ENCODE results near the gene SGO2.

The SGO2 gene

DNA sequence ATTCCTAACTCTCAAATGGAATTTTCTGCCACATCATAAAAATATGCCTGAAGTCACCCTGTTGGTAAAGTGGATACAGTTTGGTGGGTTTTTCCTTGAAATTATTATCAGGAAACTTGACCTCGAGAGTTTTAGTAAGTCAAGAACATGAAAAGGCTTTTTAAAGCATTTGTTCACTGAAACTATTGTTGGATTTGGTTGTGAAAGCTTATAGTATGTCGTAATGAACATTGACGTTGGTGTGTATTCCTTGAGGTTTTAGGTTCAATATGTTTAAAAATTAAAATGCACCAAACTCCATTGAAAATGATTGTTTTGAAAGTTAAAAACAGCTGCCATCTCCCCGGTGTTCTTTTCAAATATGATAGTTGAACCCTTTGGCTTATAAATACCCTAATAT lies 90.6 kb downstream of the SGO2 start:
- no peak overlapping the region for H3K4me3 ChIP-seq (ENCODE audit: low read length)
- no peak for DNase-seq (ENCODE audit: low read depth)

GRCh38 chr2:200617156-200618053 lies 91.4 kb downstream of the SGO2 start:
- H3K4me3 ChIP-seq (ENCODE audit: low read length), result no peak overlapping the region
- TF ChIP-seq, protein P1, sequence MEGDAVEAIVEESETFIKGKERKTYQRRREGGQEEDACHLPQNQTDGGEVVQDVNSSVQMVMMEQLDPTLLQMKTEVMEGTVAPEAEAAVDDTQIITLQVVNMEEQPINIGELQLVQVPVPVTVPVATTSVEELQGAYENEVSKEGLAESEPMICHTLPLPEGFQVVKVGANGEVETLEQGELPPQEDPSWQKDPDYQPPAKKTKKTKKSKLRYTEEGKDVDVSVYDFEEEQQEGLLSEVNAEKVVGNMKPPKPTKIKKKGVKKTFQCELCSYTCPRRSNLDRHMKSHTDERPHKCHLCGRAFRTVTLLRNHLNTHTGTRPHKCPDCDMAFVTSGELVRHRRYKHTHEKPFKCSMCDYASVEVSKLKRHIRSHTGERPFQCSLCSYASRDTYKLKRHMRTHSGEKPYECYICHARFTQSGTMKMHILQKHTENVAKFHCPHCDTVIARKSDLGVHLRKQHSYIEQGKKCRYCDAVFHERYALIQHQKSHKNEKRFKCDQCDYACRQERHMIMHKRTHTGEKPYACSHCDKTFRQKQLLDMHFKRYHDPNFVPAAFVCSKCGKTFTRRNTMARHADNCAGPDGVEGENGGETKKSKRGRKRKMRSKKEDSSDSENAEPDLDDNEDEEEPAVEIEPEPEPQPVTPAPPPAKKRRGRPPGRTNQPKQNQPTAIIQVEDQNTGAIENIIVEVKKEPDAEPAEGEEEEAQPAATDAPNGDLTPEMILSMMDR (IDR thresholded peaks at IDR 0.05; ENCODE audit: insufficient read depth, low read depth, low read length, missing control alignments), result no peak
- DNase-seq (ENCODE audit: low read depth), result no peak

More for the DNA sequence above, 90.6 kb downstream of the SGO2 start:
- TF ChIP-seq, protein P1 (IDR thresholded peaks at IDR 0.05; ENCODE audit: insufficient read depth, low read depth, low read length, missing control alignments), result no peak

- TF ChIP-seq, protein P1 (IDR thresholded peaks at IDR 0.05; ENCODE audit: insufficient read depth, low read depth, low read length, missing control alignments), result no peak
- no peak overlapping the region for H3K4me3 ChIP-seq (ENCODE audit: low read length)
- no peak for DNase-seq (ENCODE audit: low read depth)
These were observed 92.0 kb downstream of the SGO2 start for GRCh38 chr2:200618054-200618419.

- peak; percentile 51 for DNase-seq (ENCODE audit: low read depth)
- H3K4me3 ChIP-seq (ENCODE audit: low read length), result no peak overlapping the region
- TF ChIP-seq, protein P1 (IDR thresholded peaks at IDR 0.05; ENCODE audit: insufficient read depth, low read depth, low read length, missing control alignments), result peak; percentile 24
These were observed 92.6 kb downstream of the SGO2 start for GRCh38 chr2:200618590-200619021.

DNA sequence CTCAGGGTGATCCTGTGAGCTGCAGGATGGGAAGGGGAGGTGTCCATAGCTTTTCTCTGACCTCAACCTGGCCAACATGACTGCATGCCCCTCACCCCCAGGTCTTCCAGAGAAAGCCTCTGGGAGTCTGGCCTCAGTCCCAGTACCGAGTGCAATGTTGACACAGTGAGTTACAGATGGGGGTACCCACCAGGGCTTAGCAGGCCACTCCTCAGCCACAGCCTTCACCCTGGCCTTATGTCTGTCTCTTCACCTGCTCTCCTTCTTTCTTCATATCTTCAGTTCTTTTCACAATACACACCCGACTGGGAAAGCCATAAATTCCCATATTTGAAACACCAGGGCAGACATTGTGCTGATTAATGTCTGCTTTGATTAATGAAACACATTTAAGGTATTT lies 93.3 kb downstream of the SGO2 start:
- H3K4me3 ChIP-seq (ENCODE audit: low read length), result no peak overlapping the region
- DNase-seq (ENCODE audit: low read depth), result no peak
- TF ChIP-seq, protein P1 (IDR thresholded peaks at IDR 0.05; ENCODE audit: insufficient read depth, low read depth, low read length, missing control alignments), result no peak

GRCh38 chr2:200620606-200621390 lies 94.8 kb downstream of the SGO2 start:
- H3K4me3 ChIP-seq (ENCODE audit: low read length), result no peak overlapping the region
- no peak for DNase-seq (ENCODE audit: low read depth)
- TF ChIP-seq, protein P1 (IDR thresholded peaks at IDR 0.05; ENCODE audit: insufficient read depth, low read depth, low read length, missing control alignments), result no peak

All from epithelial cell of esophagus (primary cell).